ENCODE results near the gene MPP1.

MPP1 gene

GRCh38 chrX:154774622-154775021 lies 30.7 kb downstream of the MPP1 start:
- no peak for DNase-seq

- peak; percentile 95 for DNase-seq
Measured at GRCh38 chrX:154762537-154763296, 42.6 kb downstream of the MPP1 start, which contains the start of gene DKC1. DKC1 (plus strand) TSS chrX:154762864; CDS start chrX:154762966, 102 bp downstream.

- DNase-seq, result no peak
Measured at GRCh38 chrX:154761977-154762536, 43.2 kb downstream of the MPP1 start.

GRCh38 chrX:154758696-154759095 lies 46.6 kb downstream of the MPP1 start:
- DNase-seq, result no peak

GRCh38 chrX:154751669-154752271 lies 53.5 kb downstream of the MPP1 start:
- no peak for DNase-seq

- DNase-seq, result no peak
Measured at GRCh38 chrX:154751203-154751668, 54.0 kb downstream of the MPP1 start.

GRCh38 chrX:154750301-154751202 lies 54.7 kb downstream of the MPP1 start, which contains the start of gene GAB3:
GAB3 (minus strand) TSS chrX:154751077; CDS start chrX:154751025, 52 bp downstream.
- DNase-seq, result peak; percentile 18

GRCh38 chrX:154749856-154750255 lies 55.4 kb downstream of the MPP1 start:
- no peak for DNase-seq

GRCh38 chrX:154748712-154749339 lies 56.5 kb downstream of the MPP1 start:
- DNase-seq, result peak; percentile 77

GRCh38 chrX:154742613-154743012 lies 62.7 kb downstream of the MPP1 start:
- no peak for DNase-seq

- DNase-seq, result peak; percentile 39
Measured at GRCh38 chrX:154739952-154740465, 65.3 kb downstream of the MPP1 start.

- DNase-seq, result peak; percentile 62
Measured at GRCh38 chrX:154738011-154738738, 67.1 kb downstream of the MPP1 start.

- DNase-seq, result no peak
Measured at GRCh38 chrX:154737136-154737535, 68.1 kb downstream of the MPP1 start.

- DNase-seq, result no peak
Measured at GRCh38 chrX:154735695-154736393, 69.4 kb downstream of the MPP1 start.

GRCh38 chrX:154734061-154734781 lies 71.1 kb downstream of the MPP1 start:
- peak; percentile 83 for DNase-seq

- no peak for DNase-seq
Measured at GRCh38 chrX:154733066-154733425, 72.2 kb downstream of the MPP1 start.

GRCh38 chrX:154732421-154733065 lies 72.7 kb downstream of the MPP1 start:
- DNase-seq, result no peak

GRCh38 chrX:154731881-154732280 lies 73.4 kb downstream of the MPP1 start:
- no peak for DNase-seq

- peak; percentile 62 for DNase-seq
Measured at GRCh38 chrX:154731184-154731583, 74.1 kb downstream of the MPP1 start.

Measured in CD4-positive, alpha-beta T cell treated with Interleukin-4 for 4 hours (primary cell).